K562 (cell line): ENCODE data around the gene GRIA4. TPM values are rescaled to one million over a fixed set of nuclear protein-coding genes. Genes with fewer than 3 reads are reported as not detected.

Experiments
- ATAC-seq: fragments of 200-7000 bp; cut with Tn5 transposase; 3 replicates; pipeline ENCODE4 v1.9.1; 2020; ENCODE audit warnings: moderate library complexity
- BruUV-seq: library from RNA; stranded (reverse); fragments of 400-500 nt; replicated peaks from 2 replicates; lab custom pipeline; 2021; lab: Mats Ljungman, UMichigan
- CTCF ChIA-PET: fragments of 300-600 bp; formaldehyde crosslinking; extraction: SDS; loops from one replicate; lab custom pipeline; 2021; ENCODE audit warnings: low intra/inter-chr PET ratio; lab: Yijun Ruan, JAX
- POLR2A ChIA-PET: fragments of 300-600, 350-650 bp; sonication (Branson Sonifier 250); formaldehyde crosslinking; extraction: SDS; loops from one replicate; lab custom pipeline; 2021; ENCODE audit warnings: antibody characterized with exemption, inconsistent platforms; lab: Yijun Ruan, JAX
- DNase-seq, 4 experiments: peaks; one replicate each; pipeline versions ENCODE4 v3.0.0 to v3.0.0-alpha.2; 2011 to 2018; ENCODE audit warnings: low spot score in 3 of 4, mixed read lengths in 3 of 4; ENCODE audit errors: extremely low read depth in 1 of 4
- FAIRE-seq: peaks from 2 replicates; lab custom pipeline; 2011; peaks lifted over from hg19 to GRCh38; lab: Jason Lieb, UNC
- H2AFZ ChIP-seq: 2 replicates; pipeline ENCODE4 v1.6.0; 2011; ENCODE audit warnings: low read depth, low read length, control low read depth, inconsistent platforms
- H3K27ac ChIP-seq: fragments of 200-600 bp; 3 replicates; pipeline ENCODE4 v1.8.0; 2011; ENCODE audit warnings: low read depth, mild to moderate bottlenecking, control low read depth, inconsistent platforms, low read length, moderate library complexity, mixed read lengths; ENCODE audit errors: extremely low read depth
- H3K27me3 ChIP-seq, 2 experiments: fragments of 300-600 bp in 1 of 2; 2 replicates in 1 of 2; 3 replicates in 1 of 2; pipeline versions ENCODE4 v1.6.0 to v1.8.0; 2011; ENCODE audit warnings: inconsistent platforms in 2 of 2, low read length in 2 of 2, mild to moderate bottlenecking in 1 of 2, mixed read lengths in 1 of 2, moderate library complexity in 1 of 2; ENCODE audit not compliant: control insufficient read depth in 2 of 2, insufficient read depth in 2 of 2
- H3K36me3 ChIP-seq: fragments of 300-600 bp; 3 replicates; pipeline ENCODE4 v1.8.0; 2011; ENCODE audit warnings: mild to moderate bottlenecking, low read length, inconsistent platforms; ENCODE audit not compliant: control insufficient read depth, insufficient read depth
- H3K4me1 ChIP-seq, 2 experiments: fragments of 200-600 bp in 1 of 2; replicated peaks in 1 of 2; 2 replicates in 1 of 2; 3 replicates in 1 of 2; pipeline versions ENCODE4 v1.5.1 to v1.8.0; 2011; ENCODE audit warnings: inconsistent platforms in 2 of 2, low read length in 2 of 2, mild to moderate bottlenecking in 1 of 2, mixed read lengths in 1 of 2, moderate library complexity in 1 of 2; ENCODE audit not compliant: control insufficient read depth in 2 of 2, insufficient read depth in 2 of 2
- H3K4me2 ChIP-seq: 2 replicates; pipeline ENCODE4 v1.6.1; 2011; ENCODE audit warnings: low read length, control low read depth, inconsistent platforms, mixed read lengths; ENCODE audit not compliant: insufficient read depth
- H3K4me3 ChIP-seq: fragments of 200-600 bp; sonication (generic), shearing (Covaris generic); 2 replicates; pipeline ENCODE4 v1.5.1; 2016; ENCODE audit warnings: control low read depth, inconsistent platforms
- H3K79me2 ChIP-seq: fragments of 200-600 bp; 3 replicates; pipeline ENCODE4 v1.8.0; 2011; ENCODE audit warnings: low read length, inconsistent platforms; ENCODE audit not compliant: control insufficient read depth, insufficient read depth
- H3K9ac ChIP-seq, 2 experiments: 2 replicates each; pipeline versions ENCODE4 v1.6.0 to v1.6.1; 2011; ENCODE audit warnings: low read depth in 2 of 2, low read length in 2 of 2, control low read depth in 1 of 2, inconsistent platforms in 1 of 2, mild to moderate bottlenecking in 1 of 2, mixed read lengths in 1 of 2; ENCODE audit not compliant: insufficient read depth in 1 of 2
- H3K9me1 ChIP-seq: one replicate; pipeline ENCODE4 v1.6.0; 2011; ENCODE audit warnings: inconsistent platforms, mild to moderate bottlenecking, low read length, moderate library complexity; ENCODE audit not compliant: control insufficient read depth, insufficient read depth
- H3K9me3 ChIP-seq: replicated peaks from 2 replicates; pipeline ENCODE4 v1.5.1; 2011; ENCODE audit warnings: low read depth, low read length, inconsistent platforms; ENCODE audit not compliant: control insufficient read depth, insufficient read depth
- H4K20me1 ChIP-seq: replicated peaks from 2 replicates; pipeline ENCODE4 v1.6.1; 2011; ENCODE audit warnings: low read length, inconsistent platforms, mixed read lengths; ENCODE audit not compliant: control insufficient read depth, insufficient read depth
- ARID1B ChIP-seq: fragments of 450-650 bp; IDR thresholded peaks from 2 replicates; pipeline ENCODE4 v1.6.1; 2016; ENCODE audit warnings: antibody characterized with exemption, mild to moderate bottlenecking, inconsistent platforms
- HDAC8 ChIP-seq: fragments of 450-650 bp; IDR thresholded peaks from 2 replicates; pipeline ENCODE4 v1.6.1; 2016; ENCODE audit warnings: mild to moderate bottlenecking, missing genetic modification characterization, moderate library complexity, missing compliant biosample characterization
- HMG20A ChIP-seq: fragments of 450-650 bp; formaldehyde crosslinking; conservative IDR thresholded peaks from 2 replicates; pipeline ENCODE4 v1.4.0; 2020; ENCODE audit warnings: mild to moderate bottlenecking, mixed read lengths
- JUNB ChIP-seq: fragments of 450-650 bp; formaldehyde crosslinking; conservative IDR thresholded peaks from 2 replicates; pipeline ENCODE4 v1.4.0; 2020; ENCODE audit warnings: mild to moderate bottlenecking
- NBN ChIP-seq: fragments of 450-650 bp; IDR thresholded peaks from 2 replicates; pipeline ENCODE4 v1.6.1; 2016; ENCODE audit warnings: low read depth, mild to moderate bottlenecking
- WGBS: fragments of 100-300 bp; shearing (Covaris generic); methylation state at CpG from one replicate; pipeline ENCODE4 v1.1.6; 2016; ENCODE audit warnings: low coverage, mixed read lengths; ENCODE audit not compliant: insufficient coverage; ENCODE audit errors: missing lambda C conversion rate; 5-methylcytosine and 5-hydroxymethylcytosine counted together
- in situ Hi-C: fragments of 300-500 bp; cut with MboI; formaldehyde crosslinking; loops from 4 replicates; pipeline ENCODE4 v1.15.0; 2018; ENCODE audit warnings: inconsistent platforms, mixed read lengths
- intact Hi-C: fragments of 100-400 bp; cut with micrococcal nuclease; formaldehyde crosslinking; loops from 2 replicates; pipeline ENCODE4 v1.14.2; 2022
- polyA plus RNA-seq, 8 experiments: library from polyadenylated mRNA; depleted of rRNA in 4 of 8; stranded (reverse) in 5 of 8; unstranded in 3 of 8; fragments of >200 nt; fragmentation: Nextera tagmentation in 2 of 8; fragmentation: Illumina TruSeq in 1 of 8; extraction: Ambion mirVana in 2 of 8; extraction: Trizol in 1 of 8; gene quantifications; 2 replicates each; pipeline versions ENCODE4 v1.2.1 to v1.2.3, GENCODE V29; 2011 to 2014; ENCODE audit warnings: inconsistent platforms in 1 of 8, missing spikeins in 1 of 8
- total RNA-seq, 7 experiments: library from RNA; depleted of rRNA in 6 of 7; stranded (reverse); fragments of >200 nt in 6 of 7; fragmentation: Illumina TruSeq in 2 of 7; extraction: Trizol in 2 of 7; gene quantifications; 2 replicates each; pipeline versions ENCODE4 v1.2.1 to v1.2.3, GENCODE V29; 2011 to 2021; ENCODE audit warnings: low replicate concordance in 1 of 7
- TF ChIP-seq, protein P1 (sequence below): fragments of 250-450 bp; sonication (Bioruptor Pico); IDR thresholded peaks from 2 replicates; pipeline ENCODE4 v1.4.0; 2020
- TF ChIP-seq, protein P2 (sequence below): fragments of 450-650 bp; formaldehyde crosslinking; IDR thresholded peaks from 2 replicates; pipeline ENCODE4 v1.4.0; 2020; ENCODE audit warnings: mild to moderate bottlenecking, moderate library complexity
- TF ChIP-seq, protein P3 (sequence below): fragments of 200-800 bp; sonication (Bioruptor generic); IDR thresholded peaks from 2 replicates; pipeline ENCODE4 v1.6.1; 2016; ENCODE audit warnings: missing genetic modification characterization, missing compliant biosample characterization

Gene GRIA4
- total and polyA plus RNA-seq, 9 of the 15 experiments (the other 6 are each of a cell fraction or from before 2014, with no cell fraction given) = not detected

DNA sequence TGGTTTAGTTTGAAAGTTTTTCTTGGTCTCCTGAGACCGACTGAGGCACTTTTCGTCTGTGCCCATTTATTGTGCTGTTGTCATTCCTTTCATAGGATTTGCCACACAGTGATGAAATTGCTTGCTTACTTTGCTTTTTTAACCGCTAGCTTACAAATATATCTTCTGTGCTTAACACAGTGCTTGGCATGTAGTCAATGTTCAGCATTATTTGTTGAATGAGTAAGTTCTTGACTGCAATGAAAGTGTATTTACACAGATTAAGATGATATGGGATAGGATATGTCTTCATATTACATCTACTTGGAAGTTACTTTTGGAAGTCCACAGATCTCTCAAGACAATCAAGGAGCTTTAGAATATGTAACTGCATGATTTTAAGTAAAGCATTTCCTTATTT lies 91.2 kb downstream of the GRIA4 start:
- no peaks in the 10 kb centered on the region for H4K20me1 ChIP-seq
- intact Hi-C loops (no loop called here), in situ Hi-C loops (no loop called here)
- H3K9me3 ChIP-seq = no peaks in the 10 kb centered on the region
- no peak overlapping the region for H2AFZ ChIP-seq
- WGBS = 0% methylated on average over 3 of the region's 3 CpGs
- H3K9ac ChIP-seq = no peak overlapping the region
- ChIA-PET POLR2A (no interaction called here), CTCF (no interaction called here)
- H3K27ac ChIP-seq = no peak overlapping the region
- H3K9me1 ChIP-seq = no peaks in the 10 kb centered on the region
- ATAC-seq = no peak
- no peaks in the 10 kb centered on the region for H3K79me2 ChIP-seq
- no peak for FAIRE-seq
- no peaks in the 10 kb centered on the region for H3K27me3 ChIP-seq
- no peak overlapping the region for H3K4me2 ChIP-seq
- no peak overlapping the region for H3K4me3 ChIP-seq
- no peaks in the 10 kb centered on the region for H3K36me3 ChIP-seq
- no TSS peak for BruUV-seq
- no peak for DNase-seq
- no peaks in the 10 kb centered on the region for H3K4me1 ChIP-seq
- TF ChIP-seq HMG20A (no peak), HDAC8 (tag) (no peak), ARID1B (no peak), NBN (no peak), JUNB (CRISPR knock-in tag) (no peak)
- TF ChIP-seq, protein P1, sequence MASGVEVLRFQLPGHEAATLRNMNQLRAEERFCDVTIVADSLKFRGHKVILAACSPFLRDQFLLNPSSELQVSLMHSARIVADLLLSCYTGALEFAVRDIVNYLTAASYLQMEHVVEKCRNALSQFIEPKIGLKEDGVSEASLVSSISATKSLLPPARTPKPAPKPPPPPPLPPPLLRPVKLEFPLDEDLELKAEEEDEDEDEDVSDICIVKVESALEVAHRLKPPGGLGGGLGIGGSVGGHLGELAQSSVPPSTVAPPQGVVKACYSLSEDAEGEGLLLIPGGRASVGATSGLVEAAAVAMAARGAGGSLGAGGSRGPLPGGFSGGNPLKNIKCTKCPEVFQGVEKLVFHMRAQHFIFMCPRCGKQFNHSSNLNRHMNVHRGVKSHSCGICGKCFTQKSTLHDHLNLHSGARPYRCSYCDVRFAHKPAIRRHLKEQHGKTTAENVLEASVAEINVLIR (CRISPR knock-in tag) = no peak
- TF ChIP-seq, protein P2, sequence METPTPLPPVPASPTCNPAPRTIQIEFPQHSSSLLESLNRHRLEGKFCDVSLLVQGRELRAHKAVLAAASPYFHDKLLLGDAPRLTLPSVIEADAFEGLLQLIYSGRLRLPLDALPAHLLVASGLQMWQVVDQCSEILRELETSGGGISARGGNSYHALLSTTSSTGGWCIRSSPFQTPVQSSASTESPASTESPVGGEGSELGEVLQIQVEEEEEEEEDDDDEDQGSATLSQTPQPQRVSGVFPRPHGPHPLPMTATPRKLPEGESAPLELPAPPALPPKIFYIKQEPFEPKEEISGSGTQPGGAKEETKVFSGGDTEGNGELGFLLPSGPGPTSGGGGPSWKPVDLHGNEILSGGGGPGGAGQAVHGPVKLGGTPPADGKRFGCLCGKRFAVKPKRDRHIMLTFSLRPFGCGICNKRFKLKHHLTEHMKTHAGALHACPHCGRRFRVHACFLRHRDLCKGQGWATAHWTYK (CRISPR knock-in tag) = no peak
- TF ChIP-seq, protein P3, sequence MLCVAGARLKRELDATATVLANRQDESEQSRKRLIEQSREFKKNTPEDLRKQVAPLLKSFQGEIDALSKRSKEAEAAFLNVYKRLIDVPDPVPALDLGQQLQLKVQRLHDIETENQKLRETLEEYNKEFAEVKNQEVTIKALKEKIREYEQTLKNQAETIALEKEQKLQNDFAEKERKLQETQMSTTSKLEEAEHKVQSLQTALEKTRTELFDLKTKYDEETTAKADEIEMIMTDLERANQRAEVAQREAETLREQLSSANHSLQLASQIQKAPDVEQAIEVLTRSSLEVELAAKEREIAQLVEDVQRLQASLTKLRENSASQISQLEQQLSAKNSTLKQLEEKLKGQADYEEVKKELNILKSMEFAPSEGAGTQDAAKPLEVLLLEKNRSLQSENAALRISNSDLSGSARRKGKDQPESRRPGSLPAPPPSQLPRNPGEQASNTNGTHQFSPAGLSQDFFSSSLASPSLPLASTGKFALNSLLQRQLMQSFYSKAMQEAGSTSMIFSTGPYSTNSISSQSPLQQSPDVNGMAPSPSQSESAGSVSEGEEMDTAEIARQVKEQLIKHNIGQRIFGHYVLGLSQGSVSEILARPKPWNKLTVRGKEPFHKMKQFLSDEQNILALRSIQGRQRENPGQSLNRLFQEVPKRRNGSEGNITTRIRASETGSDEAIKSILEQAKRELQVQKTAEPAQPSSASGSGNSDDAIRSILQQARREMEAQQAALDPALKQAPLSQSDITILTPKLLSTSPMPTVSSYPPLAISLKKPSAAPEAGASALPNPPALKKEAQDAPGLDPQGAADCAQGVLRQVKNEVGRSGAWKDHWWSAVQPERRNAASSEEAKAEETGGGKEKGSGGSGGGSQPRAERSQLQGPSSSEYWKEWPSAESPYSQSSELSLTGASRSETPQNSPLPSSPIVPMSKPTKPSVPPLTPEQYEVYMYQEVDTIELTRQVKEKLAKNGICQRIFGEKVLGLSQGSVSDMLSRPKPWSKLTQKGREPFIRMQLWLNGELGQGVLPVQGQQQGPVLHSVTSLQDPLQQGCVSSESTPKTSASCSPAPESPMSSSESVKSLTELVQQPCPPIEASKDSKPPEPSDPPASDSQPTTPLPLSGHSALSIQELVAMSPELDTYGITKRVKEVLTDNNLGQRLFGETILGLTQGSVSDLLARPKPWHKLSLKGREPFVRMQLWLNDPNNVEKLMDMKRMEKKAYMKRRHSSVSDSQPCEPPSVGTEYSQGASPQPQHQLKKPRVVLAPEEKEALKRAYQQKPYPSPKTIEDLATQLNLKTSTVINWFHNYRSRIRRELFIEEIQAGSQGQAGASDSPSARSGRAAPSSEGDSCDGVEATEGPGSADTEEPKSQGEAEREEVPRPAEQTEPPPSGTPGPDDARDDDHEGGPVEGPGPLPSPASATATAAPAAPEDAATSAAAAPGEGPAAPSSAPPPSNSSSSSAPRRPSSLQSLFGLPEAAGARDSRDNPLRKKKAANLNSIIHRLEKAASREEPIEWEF = no peak
